Mesenchymal stem cell (in vitro differentiated cells and primary cell): ENCODE results near the gene C2orf81.

Experiments used
- DNase-seq: peaks from one replicate; pipeline ENCODE4 v3.0.0-alpha.2; 2013
- H2AFZ ChIP-seq: one replicate; pipeline ENCODE4 v1.6.1; 2013; ENCODE audit warnings: low read depth, mild to moderate bottlenecking, control low read depth, inconsistent platforms, low read length, moderate library complexity
- H2AK5ac ChIP-seq: 2 replicates; pipeline ENCODE4 v1.6.1; 2013; ENCODE audit warnings: low read length, moderate library complexity, mild to moderate bottlenecking, inconsistent platforms; ENCODE audit not compliant: severe bottlenecking
- H2BK120ac ChIP-seq: one replicate; pipeline ENCODE4 v1.6.1; 2013; ENCODE audit warnings: low read depth, mild to moderate bottlenecking, inconsistent platforms, low read length, moderate library complexity
- H2BK12ac ChIP-seq, 2 experiments: one replicate each; pipeline ENCODE4 v1.6.1; 2013; ENCODE audit warnings: inconsistent platforms in 2 of 2, low read length in 2 of 2, mild to moderate bottlenecking in 2 of 2, moderate library complexity in 2 of 2, control low read depth in 1 of 2
- H2BK15ac ChIP-seq: one replicate; pipeline ENCODE4 v1.6.1; 2013; ENCODE audit warnings: mild to moderate bottlenecking, low read depth, inconsistent platforms; ENCODE audit not compliant: poor library complexity, severe bottlenecking
- H2BK5ac ChIP-seq: 2 replicates; pipeline ENCODE4 v1.6.1; 2013; ENCODE audit warnings: low read depth, mild to moderate bottlenecking, low read length, control low read depth, inconsistent platforms; ENCODE audit not compliant: poor library complexity, severe bottlenecking
- H3K14ac ChIP-seq, 2 experiments: one replicate each; pipeline ENCODE4 v1.6.1; 2013; ENCODE audit warnings: inconsistent platforms in 2 of 2, low read length in 2 of 2, control low read depth in 1 of 2, mild to moderate bottlenecking in 1 of 2, moderate library complexity in 1 of 2
- H3K18ac ChIP-seq, 2 experiments: one replicate each; pipeline ENCODE4 v1.6.1; 2013; ENCODE audit warnings: inconsistent platforms in 2 of 2, low read length in 2 of 2, control low read depth in 1 of 2, low read depth in 1 of 2, mild to moderate bottlenecking in 1 of 2
- H3K23ac ChIP-seq, 2 experiments: one replicate each; pipeline ENCODE4 v1.6.1; 2013; ENCODE audit warnings: inconsistent platforms in 2 of 2, low read length in 2 of 2, mild to moderate bottlenecking in 2 of 2, moderate library complexity in 2 of 2, control low read depth in 1 of 2
- H3K27ac ChIP-seq: 2 replicates; pipeline ENCODE4 v1.5.1; 2013; ENCODE audit warnings: mild to moderate bottlenecking, moderate library complexity, low read length, control low read depth, inconsistent platforms; ENCODE audit not compliant: poor library complexity, severe bottlenecking
- H3K27me3 ChIP-seq, 2 experiments: 2 replicates each; pipeline versions ENCODE4 v1.6.1 to v1.7.0; 2013; ENCODE audit warnings: low read length in 2 of 2, mild to moderate bottlenecking in 2 of 2, moderate library complexity in 2 of 2, control low read depth in 1 of 2, inconsistent platforms in 1 of 2; ENCODE audit not compliant: control insufficient read depth in 1 of 2, insufficient read depth in 1 of 2
- H3K36me3 ChIP-seq, 2 experiments: 2 replicates each; pipeline versions ENCODE4 v1.6.1 to v1.7.0; 2013; ENCODE audit warnings: low read length in 2 of 2, control low read depth in 1 of 2, inconsistent platforms in 1 of 2, low read depth in 1 of 2, mild to moderate bottlenecking in 1 of 2; ENCODE audit not compliant: insufficient read depth in 2 of 2, control insufficient read depth in 1 of 2
- H3K4ac ChIP-seq, 2 experiments: one replicate each; pipeline ENCODE4 v1.6.1; 2013; ENCODE audit warnings: inconsistent platforms in 2 of 2, low read length in 2 of 2, mild to moderate bottlenecking in 2 of 2, moderate library complexity in 2 of 2, control low read depth in 1 of 2, low read depth in 1 of 2
- H3K4me1 ChIP-seq: 2 replicates; pipeline ENCODE4 v1.6.1; 2013; ENCODE audit warnings: low read depth, low read length, control low read depth; ENCODE audit not compliant: control insufficient read depth, insufficient read depth
- H3K4me2 ChIP-seq: 2 replicates; pipeline ENCODE4 v1.6.1; 2013; ENCODE audit warnings: low read length, mild to moderate bottlenecking, inconsistent platforms; ENCODE audit not compliant: poor library complexity, severe bottlenecking
- H3K4me3 ChIP-seq, 2 experiments: 2 replicates each; pipeline versions ENCODE4 v1.5.1 to v1.7.0; 2013; ENCODE audit warnings: low read length in 2 of 2, mild to moderate bottlenecking in 2 of 2, control low read depth in 1 of 2, low read depth in 1 of 2; ENCODE audit not compliant: insufficient read depth in 1 of 2
- H3K79me1 ChIP-seq: replicated peaks from 2 replicates; pipeline ENCODE4 v1.6.1; 2013; ENCODE audit warnings: mild to moderate bottlenecking, control low read depth, low read length, inconsistent platforms; ENCODE audit not compliant: poor library complexity, severe bottlenecking
- H3K9ac ChIP-seq: 2 replicates; pipeline ENCODE4 v1.7.0; 2013; ENCODE audit warnings: mild to moderate bottlenecking, low read length, moderate library complexity
- H3K9me3 ChIP-seq: 2 replicates; pipeline ENCODE4 v1.7.0; 2013; ENCODE audit warnings: mild to moderate bottlenecking, low read length; ENCODE audit not compliant: control insufficient read depth
- H4K8ac ChIP-seq: one replicate; pipeline ENCODE4 v1.6.1; 2013; ENCODE audit warnings: inconsistent platforms, mild to moderate bottlenecking, low read length, moderate library complexity
- H4K91ac ChIP-seq: one replicate; pipeline ENCODE4 v1.6.1; 2013; ENCODE audit warnings: mild to moderate bottlenecking, low read length, inconsistent platforms
- WGBS: methylation state at CpG from one replicate; pipeline ENCODE4 v1.1.7; 2013; ENCODE audit warnings: mixed read lengths; 5-methylcytosine and 5-hydroxymethylcytosine counted together

Gene C2orf81

GRCh38 chr2:74417197-74417596, 4.2 kb downstream of the C2orf81 start:
- Histone ChIP-seq H2BK15ac (no peak overlapping the region), H3K9ac (no peak overlapping the region), H3K4me1 (peaks cover 7% of the 10 kb centered on the region), H2AFZ (no peak overlapping the region), H3K14ac (no peak overlapping the region), H4K91ac (no peak overlapping the region), H3K79me1 (no peaks in the 10 kb centered on the region), H3K4ac (no peak overlapping the region), H3K27ac (no peak overlapping the region), H2BK12ac (no peak overlapping the region), H2BK120ac (no peak overlapping the region), H3K18ac (no peak overlapping the region), H2AK5ac (no peak overlapping the region), H3K27me3 (no peaks in the 10 kb centered on the region), H3K4me3 (no peak overlapping the region), H3K9me3 (no peaks in the 10 kb centered on the region), H3K36me3 (peaks cover 0 to 4% of the 10 kb centered on the region in 2 experiments), H2BK5ac (no peak overlapping the region), H4K8ac (no peak overlapping the region), H3K4me2 (no peak overlapping the region), H3K23ac (no peak overlapping the region)
- no peak for DNase-seq
- 66% methylated on average over 3 of the region's 3 CpGs for WGBS

- Histone ChIP-seq H3K9me3 (no peaks in the 10 kb centered on the region), H4K91ac (no peak overlapping the region), H2BK12ac (no peak overlapping the region), H3K18ac (no peak overlapping the region), H3K4me3 (no peak overlapping the region), H4K8ac (no peak overlapping the region), H2AK5ac (no peak overlapping the region), H3K4ac (no peak overlapping the region), H3K14ac (no peak overlapping the region), H2AFZ (no peak overlapping the region), H2BK15ac (no peak overlapping the region), H2BK5ac (no peak overlapping the region), H3K4me1 (peaks cover 4% of the 10 kb centered on the region), H3K27ac (no peak overlapping the region), H3K9ac (no peak overlapping the region), H3K23ac (no peak overlapping the region), H3K4me2 (no peak overlapping the region), H3K36me3 (peaks cover 0 to 4% of the 10 kb centered on the region in 2 experiments), H3K79me1 (no peaks in the 10 kb centered on the region), H2BK120ac (no peak overlapping the region), H3K27me3 (no peaks in the 10 kb centered on the region)
- DNase-seq: no peak
- 78% methylated on average over 3 of the region's 3 CpGs for WGBS
These were observed 4.6 kb downstream of the C2orf81 start for GRCh38 chr2:74416778-74417177.

GRCh38 chr2:74415762-74416395, 5.5 kb downstream of the C2orf81 start:
- 89% methylated on average over 34 of the region's 35 CpGs for WGBS
- no peak overlapping the region for H4K91ac ChIP-seq

GRCh38 chr2:74414881-74415761, 6.3 kb downstream of the C2orf81 start:
- Histone ChIP-seq H4K8ac (no peak overlapping the region), H3K14ac (no peak overlapping the region), H2AK5ac (no peak overlapping the region), H2BK120ac (no peak overlapping the region), H2BK12ac (no peak overlapping the region), H4K91ac (no peak overlapping the region), H3K27me3 (no peaks in the 10 kb centered on the region), H3K9me3 (no peaks in the 10 kb centered on the region), H3K4me2 (no peak overlapping the region), H3K4me3 (peak overlapping the region in 1 of 2 experiments; percentile 83), H3K4ac (no peak overlapping the region), H2AFZ (no peak overlapping the region), H3K27ac (no peak overlapping the region), H3K18ac (no peak overlapping the region), H3K4me1 (peaks cover 2% of the 10 kb centered on the region), H3K9ac (peak overlapping the region; percentile 90), H3K36me3 (peaks cover 0 to 4% of the 10 kb centered on the region in 2 experiments), H2BK5ac (no peak overlapping the region), H2BK15ac (no peak overlapping the region), H3K79me1 (no peaks in the 10 kb centered on the region), H3K23ac (no peak overlapping the region)
- no peak for DNase-seq
- WGBS: 92% methylated on average over 66 of the region's 66 CpGs

More at GRCh38 chr2:74415762-74416395, 5.5 kb downstream of the C2orf81 start:
- Histone ChIP-seq H3K9ac (peak overlapping the region; percentile 90), H3K79me1 (no peaks in the 10 kb centered on the region), H3K36me3 (peaks cover 0 to 4% of the 10 kb centered on the region in 2 experiments), H3K27ac (no peak overlapping the region), H2AK5ac (no peak overlapping the region), H3K23ac (no peak overlapping the region), H3K18ac (no peak overlapping the region), H2AFZ (no peak overlapping the region), H3K9me3 (no peaks in the 10 kb centered on the region), H3K27me3 (no peaks in the 10 kb centered on the region), H3K14ac (no peak overlapping the region), H2BK5ac (no peak overlapping the region), H2BK12ac (no peak overlapping the region), H3K4me1 (peaks cover 4% of the 10 kb centered on the region), H3K4ac (no peak overlapping the region), H2BK15ac (no peak overlapping the region), H3K4me2 (no peak overlapping the region), H3K4me3 (peak overlapping the region in 1 of 2 experiments; percentile 83), H2BK120ac (no peak overlapping the region), H4K8ac (no peak overlapping the region)
- DNase-seq: no peak
